AG09319 (cell line): ENCODE results near the gene RPS21.

ENCODE experiments used
- DNase-seq: peaks from one replicate; pipeline ENCODE4 v3.0.0-alpha.2; 2010; ENCODE audit warnings: low read depth; ENCODE audit errors: extremely low read depth
- CTCF ChIP-seq: IDR thresholded peaks from 2 replicates; pipeline ENCODE4 v1.5.1; 2011; ENCODE audit warnings: low read depth, mild to moderate bottlenecking, inconsistent platforms, low read length, moderate library complexity

The RPS21 gene

GRCh38 chr20:62363920-62364851, 22.7 kb upstream of the RPS21 start:
- no peak for TF ChIP-seq CTCF
- DNase-seq = no peak

GRCh38 chr20:62364911-62365736, 21.8 kb upstream of the RPS21 start:
- no peak for DNase-seq
- TF ChIP-seq CTCF = no peak

- no peak for DNase-seq
- TF ChIP-seq CTCF = no peak
Measured at GRCh38 chr20:62365814-62366369, 21.0 kb upstream of the RPS21 start.

GRCh38 chr20:62366370-62367135, 20.4 kb upstream of the RPS21 start:
- TF ChIP-seq CTCF = no peak
- DNase-seq = no peak

GRCh38 chr20:62367136-62367632, 19.7 kb upstream of the RPS21 start, which contains the start of gene LAMA5:
Gene LAMA5 (minus strand): TSS chr20:62367312. CDS start chr20:62367245, 67 bp downstream.
- no peak for DNase-seq
- no peak for TF ChIP-seq CTCF

GRCh38 chr20:62367633-62368391, 19.1 kb upstream of the RPS21 start:
- no peak for DNase-seq
- TF ChIP-seq CTCF = no peak
